NT2/D1 (cell line): ENCODE results near the gene RAI1.

Experiments used
- SUZ12 ChIP-seq: IDR thresholded peaks from 2 replicates; pipeline ENCODE4 v1.6.1; 2011; ENCODE audit not compliant: insufficient read length, insufficient read depth; ENCODE audit errors: extremely low read depth
- YY1 ChIP-seq: IDR thresholded peaks from 2 replicates; pipeline ENCODE4 v1.6.1; 2011; ENCODE audit not compliant: insufficient read length, insufficient read depth
- ZNF274 ChIP-seq: IDR thresholded peaks from 2 replicates; pipeline ENCODE4 v1.6.1; 2011; ENCODE audit warnings: mild to moderate bottlenecking, low read depth, low read length

DNA sequence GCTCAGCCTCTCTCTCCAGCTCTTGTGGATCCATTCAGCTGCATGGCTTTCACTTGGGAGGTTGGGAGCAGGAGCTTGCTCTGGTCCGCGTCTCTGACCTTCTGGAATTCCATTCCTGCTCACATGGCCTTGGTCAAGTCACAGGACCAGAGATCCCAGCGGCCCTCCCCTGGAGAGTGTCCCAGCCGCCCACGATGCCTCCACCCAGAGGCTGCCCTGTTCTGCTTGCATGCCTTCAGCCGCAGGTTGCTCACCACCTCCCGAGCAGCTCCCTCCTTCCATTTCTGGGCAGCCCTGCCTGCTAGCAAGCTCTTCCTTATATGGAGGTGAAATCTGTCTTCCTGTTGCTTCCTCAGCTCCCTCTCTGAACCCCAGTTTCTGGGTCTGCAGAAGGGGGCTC lies 32.6 kb downstream of the RAI1 start:
- TF ChIP-seq ZNF274 (no peak), YY1 (no peak), SUZ12 (no peak)
